ENCODE measurements around the gene BGLAP. TPM values are rescaled to one million over a fixed set of nuclear protein-coding genes. Genes with fewer than 3 reads are reported as not detected.

BGLAP gene
- total RNA-seq, 1 experiment from 2014 or later, result 2.3 TPM

- TF ChIP-seq STAT6 (CRISPR knock-in tag; conservative IDR thresholded peaks at IDR 0.05; ENCODE audit: low read depth), result no peak
- no peak for TF ChIP-seq USF1 (CRISPR knock-in tag; IDR thresholded peaks at IDR 0.05)
These were observed 11.7 kb downstream of the BGLAP start (continued) for GRCh38 chr1:156253634-156254033.

GRCh38 chr1:156257711-156258110 lies 15.7 kb downstream of the BGLAP start:
- ATAC-seq, result no peak
- ChIA-PET POLR2A (interaction anchor here (0.5 kb wide), 1 partner anchor 47 kb away, joined by 3 read pairs; no protein-coding TSS in a partner anchor), CTCF (interaction anchor here (0.9 kb wide), 1 partner anchor 33 kb away, joined by 4 read pairs; no protein-coding TSS in a partner anchor)
- H3K27me3 Mint-ChIP-seq (ENCODE audit: low read depth), result no peaks in the 10 kb centered on the region
- DNase-seq (ENCODE audit: low spot score), result no peak
- H3K4me1 Mint-ChIP-seq, result no peaks in the 10 kb centered on the region
- H3K4me3 Mint-ChIP-seq, result no peak overlapping the region
- no peaks in the 10 kb centered on the region for H3K9me3 Mint-ChIP-seq
- no peak overlapping the region for H3K27ac Mint-ChIP-seq
- H3K36me3 Mint-ChIP-seq, result peaks cover 73% of the 10 kb centered on the region
- TF ChIP-seq RELA (CRISPR knock-in tag; IDR thresholded peaks at IDR 0.05; ENCODE audit: borderline replicate concordance) (no peak), GTF2I (CRISPR knock-in tag; conservative IDR thresholded peaks at IDR 0.05) (no peak)

GRCh38 chr1:156258859-156259258 lies 16.9 kb downstream of the BGLAP start:
- DNase-seq (ENCODE audit: low spot score) (no peak), ATAC-seq (no peak)
- Mint-ChIP-seq H3K27me3 (ENCODE audit: low read depth) (no peaks in the 10 kb centered on the region), H3K36me3 (peaks cover 73% of the 10 kb centered on the region), H3K9me3 (no peaks in the 10 kb centered on the region), H3K4me3 (no peak overlapping the region), H3K4me1 (no peaks in the 10 kb centered on the region), H3K27ac (no peak overlapping the region)
- CTCF ChIA-PET, result interaction anchor here (0.6 to 1.8 kb wide), 4 partner anchors 10 to 92 kb away, joined by 3 to 9 read pairs (median 6); partner anchors contain the start of gene PAQR6
- POLR2A ChIA-PET, result no interaction called here
- TF ChIP-seq NFE2L1 (CRISPR knock-in tag; IDR thresholded peaks at IDR 0.05) (no peak), TEAD4 (CRISPR knock-in tag; IDR thresholded peaks at IDR 0.05) (no peak), USF2 (CRISPR knock-in tag; IDR thresholded peaks at IDR 0.05) (no peak), E2F1 (CRISPR knock-in tag; IDR thresholded peaks at IDR 0.05) (no peak), ZNF317 (CRISPR knock-in tag; IDR thresholded peaks at IDR 0.05; ENCODE audit: borderline replicate concordance, low read depth) (no peak), SMAD4 (CRISPR knock-in tag; IDR thresholded peaks at IDR 0.05) (no peak), SOX15 (CRISPR knock-in tag; IDR thresholded peaks at IDR 0.05) (no peak), ESRRA (CRISPR knock-in tag; IDR thresholded peaks at IDR 0.05; ENCODE audit: borderline replicate concordance) (no peak), HMGXB4 (CRISPR knock-in tag; IDR thresholded peaks at IDR 0.05) (no peak), ATF6 (CRISPR knock-in tag; IDR thresholded peaks at IDR 0.05) (no peak), FOXK1 (CRISPR knock-in tag; IDR thresholded peaks at IDR 0.05) (no peak), ATF2 (CRISPR knock-in tag; IDR thresholded peaks at IDR 0.05; ENCODE audit: borderline replicate concordance, low read depth) (no peak), GRHL2 (CRISPR knock-in tag; IDR thresholded peaks at IDR 0.05; ENCODE audit: insufficient replicate concordance, severe bottlenecking) (no peak), JAZF1 (CRISPR knock-in tag; IDR thresholded peaks at IDR 0.05) (no peak), MYBL2 (CRISPR knock-in tag; IDR thresholded peaks at IDR 0.05) (no peak), ZNF263 (CRISPR knock-in tag; IDR thresholded peaks at IDR 0.05; ENCODE audit: low read depth) (no peak), NR1H2 (CRISPR knock-in tag; IDR thresholded peaks at IDR 0.05) (no peak), FOXJ3 (CRISPR knock-in tag; IDR thresholded peaks at IDR 0.05; ENCODE audit: borderline replicate concordance) (no peak)

Data from WTC11 (cell line).